Activated CD8-positive, alpha-beta memory T cell treated with anti-CD3 and anti-CD28 coated beads for 48 hours (primary cell): Measurements from ENCODE around the gene MORN1.
"Not testable (repeated sequence)": the region's sequence is repeated elsewhere in the genome, so short reads cannot be mapped to it uniquely, and the experiment has no call there.

ENCODE experiments used
- DNase-seq, 3 experiments: peaks; one replicate each; pipeline ENCODE4 v3.0.0-alpha.2; 2020; ENCODE audit warnings: low read depth in 2 of 3, low spot score in 2 of 3

Gene MORN1

GRCh38 chr1:2307064-2307605 is 84.2 kb downstream of the MORN1 start:
- no peak for DNase-seq

- no peak for DNase-seq
These were observed 85.0 kb downstream of the MORN1 start for GRCh38 chr1:2306151-2306978.

GRCh38 chr1:2304921-2305681 is 86.3 kb downstream of the MORN1 start:
- DNase-seq: no peak

GRCh38 chr1:2304282-2304681 is 87.1 kb downstream of the MORN1 start:
- no peak for DNase-seq

GRCh38 chr1:2303781-2304180 is 87.6 kb downstream of the MORN1 start:
- DNase-seq: no peak

GRCh38 chr1:2303016-2303775 is 88.2 kb downstream of the MORN1 start:
- DNase-seq: no peak

- no peak for DNase-seq
These were observed 88.9 kb downstream of the MORN1 start for GRCh38 chr1:2302292-2302925.

- DNase-seq: no peak
These were observed 89.6 kb downstream of the MORN1 start for GRCh38 chr1:2301607-2302291.

GRCh38 chr1:2300851-2301606 is 90.3 kb downstream of the MORN1 start:
- DNase-seq: peak; percentile 62 to 74 (median 70)

GRCh38 chr1:2300004-2300771 is 91.2 kb downstream of the MORN1 start:
- peak; percentile 58 to 70 (median 64) for DNase-seq

GRCh38 chr1:2299131-2299627 is 92.2 kb downstream of the MORN1 start:
- no peak for DNase-seq

GRCh38 chr1:2298685-2299084 is 92.7 kb downstream of the MORN1 start:
- DNase-seq: no peak

- DNase-seq: no peak
These were observed 93.9 kb downstream of the MORN1 start for GRCh38 chr1:2297246-2298011.

- DNase-seq: no peak
These were observed 94.7 kb downstream of the MORN1 start for GRCh38 chr1:2296614-2297013.

- DNase-seq: not testable (repeated sequence)
These were observed 95.1 kb downstream of the MORN1 start for GRCh38 chr1:2296211-2296610.

- DNase-seq: no peak
These were observed 95.8 kb downstream of the MORN1 start for GRCh38 chr1:2295526-2295925.

- DNase-seq: no peak
These were observed 96.7 kb downstream of the MORN1 start for GRCh38 chr1:2294725-2295078.
